GM12873 (cell line): ENCODE measurements around the gene OR6C70.

Experiments
- CTCF ChIP-seq: IDR thresholded peaks from 2 replicates; pipeline ENCODE4 v1.5.1; 2012; ENCODE audit warnings: low read depth, mild to moderate bottlenecking, moderate library complexity, low read length, control low read depth; ENCODE audit not compliant: insufficient read depth; ENCODE audit errors: missing control alignments

OR6C70 gene

GRCh38 chr12:55472264-55472663 lies 2.3 kb upstream of the OR6C70 start:
- TF ChIP-seq CTCF, result no peak

GRCh38 chr12:55469291-55469690 lies 647 bp downstream of the OR6C70 start:
- TF ChIP-seq CTCF, result no peak

GRCh38 chr12:55467836-55468235 lies 2.1 kb downstream of the OR6C70 start:
- TF ChIP-seq CTCF, result no peak

- no peak for TF ChIP-seq CTCF
Measured at GRCh38 chr12:55448825-55449224, 21.1 kb downstream of the OR6C70 start.

- TF ChIP-seq CTCF, result no peak
Measured at GRCh38 chr12:55446326-55446725, 23.6 kb downstream of the OR6C70 start.

GRCh38 chr12:55445357-55445756 lies 24.6 kb downstream of the OR6C70 start:
- TF ChIP-seq CTCF, result no peak

GRCh38 chr12:55443776-55444175 lies 26.2 kb downstream of the OR6C70 start, which contains the start of gene OR6C2:
Gene OR6C2 (plus strand): TSS chr12:55444076. CDS start chr12:55452214, 8,138 bp downstream.
- no peak for TF ChIP-seq CTCF
